GM21619 (cell line): ENCODE measurements around the gene SACM1L.

Source experiments
- ATAC-seq: cut with Tn5 transposase; IDR thresholded peaks from one replicate; pipeline ENCODE4 v1.9.1; 2021; ENCODE audit not compliant: unreplicated experiment

SACM1L gene

GRCh38 chr3:45781841-45782240, 92.6 kb downstream of the SACM1L start:
- ATAC-seq: no peak

DNA sequence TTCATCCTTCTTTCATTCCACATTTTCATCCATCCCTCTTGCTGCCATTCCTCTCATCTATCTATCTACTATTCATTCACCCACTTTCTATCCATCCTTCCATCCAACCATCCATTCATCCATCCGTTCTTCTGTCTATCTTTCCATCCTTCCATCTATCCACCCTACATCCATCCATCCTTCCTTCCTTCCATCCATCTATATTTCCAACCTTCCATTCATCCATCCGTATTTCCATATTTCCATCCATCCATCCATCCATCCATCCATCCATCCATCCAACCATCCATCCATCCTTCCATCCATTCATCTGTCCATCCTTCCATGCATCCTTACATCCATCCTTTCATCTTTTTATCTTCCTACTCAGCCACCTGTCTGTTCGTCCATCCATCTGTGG, 93.2 kb downstream of the SACM1L start:
- no peak for ATAC-seq

GRCh38 chr3:45783667-45784066, 94.5 kb downstream of the SACM1L start:
- no peak for ATAC-seq

GRCh38 chr3:45785605-45786150, 96.5 kb downstream of the SACM1L start:
- no peak for ATAC-seq

- ATAC-seq: no peak
These were observed 97.8 kb downstream of the SACM1L start for GRCh38 chr3:45786801-45787495.

DNA sequence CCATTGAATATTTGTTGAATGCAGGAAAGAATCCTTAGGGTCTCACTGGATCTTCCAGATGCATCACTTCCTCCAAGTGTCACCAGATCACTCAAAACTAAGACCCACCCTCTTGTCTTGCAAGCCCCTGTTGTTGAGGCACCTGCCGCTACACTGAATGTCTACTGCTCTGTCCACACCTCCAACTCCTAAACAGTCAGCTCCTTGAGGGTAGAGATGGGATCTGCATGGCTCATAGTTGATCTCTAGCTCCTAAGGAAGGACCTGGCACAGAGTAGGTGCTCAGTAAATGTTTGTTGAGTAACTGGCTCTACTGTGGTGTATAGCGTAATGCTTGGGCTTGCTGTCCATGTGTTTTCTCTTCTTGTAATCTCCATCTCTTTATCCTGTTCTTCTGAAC, 98.4 kb downstream of the SACM1L start:
- no peak for ATAC-seq

GRCh38 chr3:45789235-45789812, 100.1 kb downstream of the SACM1L start:
- ATAC-seq: no peak

DNA sequence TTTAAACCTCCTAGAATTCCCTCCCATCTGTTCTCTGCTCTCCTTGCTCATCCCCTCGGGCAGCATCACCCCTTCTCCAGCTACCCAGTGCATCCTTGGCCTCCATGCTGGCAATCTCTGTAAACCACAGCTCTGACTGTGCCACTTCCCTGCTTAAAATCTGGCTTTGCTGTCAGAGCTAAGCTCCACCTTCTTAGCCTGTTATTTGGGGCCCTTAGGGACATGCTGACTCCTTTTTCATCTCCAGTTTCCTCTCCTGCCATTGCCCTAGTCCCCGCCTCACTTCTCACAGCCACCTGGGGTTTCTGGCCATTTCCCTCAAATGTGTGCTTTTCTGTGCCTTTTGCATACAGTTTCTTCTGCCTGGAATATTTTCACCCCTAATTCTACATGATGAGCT, 101.4 kb downstream of the SACM1L start:
- ATAC-seq: no peak

DNA sequence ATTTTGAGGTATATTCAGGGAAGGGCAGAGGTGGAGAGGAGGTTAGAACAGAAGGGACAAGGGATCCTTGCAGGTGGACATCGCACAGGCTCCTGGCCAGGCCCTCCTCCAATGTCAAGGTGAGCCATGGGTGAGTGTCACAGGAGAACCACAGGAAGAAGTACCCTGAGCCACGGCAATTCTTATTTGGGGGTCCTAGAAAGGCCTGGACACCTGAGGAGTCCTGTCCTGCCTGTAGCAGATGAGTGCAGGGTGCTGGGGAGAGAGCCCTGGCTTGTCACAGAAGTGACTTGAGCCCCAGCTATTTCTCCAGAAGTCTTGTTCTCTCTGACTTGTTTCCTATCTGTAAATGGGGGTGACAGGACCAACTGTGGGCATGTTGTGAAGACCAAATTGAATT, 102.8 kb downstream of the SACM1L start:
- ATAC-seq: no peak

DNA sequence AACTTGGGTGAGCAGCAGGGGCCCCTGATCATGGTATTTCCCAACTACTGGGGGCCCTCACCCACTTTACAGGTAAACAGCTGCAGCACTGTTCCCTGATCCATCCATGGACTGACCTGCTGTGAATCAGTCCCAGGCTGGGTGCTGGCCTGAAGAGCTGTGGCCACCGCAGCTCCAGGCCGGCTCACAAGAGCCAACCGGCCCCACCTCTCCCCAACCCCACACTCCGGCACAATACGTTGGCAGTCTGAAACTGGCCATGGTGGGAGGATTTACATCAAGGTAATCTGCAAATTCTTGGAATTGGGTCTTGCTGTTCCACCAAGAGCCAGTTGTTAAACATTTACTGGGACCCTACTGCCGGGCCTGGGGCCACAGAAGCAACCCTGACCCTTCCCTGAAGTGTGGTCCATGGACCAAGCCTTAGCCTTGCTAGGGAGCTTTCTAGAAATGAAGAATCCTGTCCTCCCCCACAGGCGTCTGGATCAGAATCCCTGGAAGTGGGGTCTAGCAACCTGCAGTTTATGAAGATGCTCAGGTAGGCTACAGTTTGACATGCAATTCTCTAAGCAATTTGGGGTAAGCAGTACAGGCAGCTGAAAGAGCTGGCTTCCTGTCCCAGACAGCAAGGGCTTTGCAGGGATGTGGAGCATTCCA, 103.4 kb downstream of the SACM1L start:
- ATAC-seq: no peak

DNA sequence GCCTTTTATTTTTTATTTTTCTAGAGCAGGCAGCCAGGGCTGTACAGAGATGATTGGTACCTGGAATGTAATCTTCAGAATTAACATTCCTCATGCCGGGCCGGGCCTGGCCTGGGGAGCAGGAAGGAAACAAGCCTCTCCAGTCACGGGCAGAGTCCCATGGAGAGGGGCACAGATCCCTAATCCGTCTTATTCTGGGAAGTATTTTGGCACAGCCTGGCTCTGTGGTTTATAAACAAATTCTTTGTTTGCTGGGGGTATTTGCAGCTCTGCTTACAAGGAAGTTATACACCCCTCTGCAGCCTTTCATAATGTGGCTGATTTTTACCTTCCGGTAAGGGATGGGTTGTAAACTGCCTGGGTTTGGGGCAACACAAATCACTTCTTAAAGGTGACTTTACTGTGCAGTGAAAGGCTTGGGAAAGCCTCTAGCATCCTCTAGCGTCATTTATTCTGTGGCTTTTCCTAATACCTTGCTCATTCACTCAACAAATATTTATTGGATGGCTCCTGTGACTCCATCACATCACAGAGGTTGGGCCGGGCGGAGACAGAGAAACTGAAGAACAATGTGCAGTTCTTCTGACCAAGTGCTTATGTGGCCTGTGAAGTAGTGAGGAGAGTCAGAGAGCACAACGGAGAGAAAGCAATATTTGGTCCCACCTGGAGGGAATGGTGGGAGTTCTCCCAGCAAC, 104.4 kb downstream of the SACM1L start:
- no peak for ATAC-seq

DNA sequence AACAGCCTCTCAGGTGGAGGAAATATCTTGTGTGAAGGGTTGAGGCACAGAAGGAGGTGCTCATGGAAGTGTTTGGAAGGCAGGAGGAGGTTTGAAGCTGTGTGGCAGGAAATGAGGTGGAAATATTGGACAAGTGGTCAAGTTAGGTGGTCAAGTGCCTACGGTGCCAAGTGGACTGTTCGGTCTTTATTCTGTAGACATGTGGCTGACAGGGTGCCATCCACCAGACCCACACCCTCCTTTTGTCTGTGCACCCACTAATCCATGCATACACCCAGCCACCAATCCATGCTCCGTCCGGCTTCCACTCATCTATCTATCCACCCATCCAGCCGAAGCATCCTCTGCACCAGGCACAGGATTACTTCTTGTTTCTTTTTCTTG, 105.0 kb downstream of the SACM1L start:
- no peak for ATAC-seq

- no peak for ATAC-seq
These were observed 105.5 kb downstream of the SACM1L start for GRCh38 chr3:45794660-45795059.
